Astrocyte (in vitro differentiated cells and primary cell): ENCODE results near the gene LYRM2. TPM values are rescaled to one million over a fixed set of nuclear protein-coding genes. Genes with fewer than 3 reads are reported as not detected.

Experiments used
- DNase-seq: peaks from one replicate; pipeline ENCODE4 v3.0.0-alpha.2; 2010; ENCODE audit warnings: low read depth
- FAIRE-seq: peaks from 2 replicates; lab custom pipeline; 2011; peaks lifted over from hg19 to GRCh38; lab: Jason Lieb, UNC
- H2AFZ ChIP-seq: 2 replicates; pipeline ENCODE4 v1.6.0; 2012; ENCODE audit warnings: low read depth, low read length, inconsistent platforms
- H3K27ac ChIP-seq: 2 replicates; pipeline ENCODE4 v1.5.1; 2011; ENCODE audit warnings: low read depth, low read length, inconsistent platforms
- H3K27me3 ChIP-seq: 2 replicates; pipeline ENCODE4 v1.6.0; 2011; ENCODE audit warnings: low read length, inconsistent platforms; ENCODE audit not compliant: insufficient read depth
- H3K36me3 ChIP-seq: 2 replicates; pipeline ENCODE4 v1.5.1; 2011; ENCODE audit warnings: low read length, inconsistent platforms; ENCODE audit not compliant: insufficient read depth
- H3K4me1 ChIP-seq: 2 replicates; pipeline ENCODE4 v1.5.1; 2011; ENCODE audit warnings: low read length, inconsistent platforms; ENCODE audit not compliant: insufficient read depth
- H3K4me2 ChIP-seq: 2 replicates; pipeline ENCODE4 v1.6.0; 2012; ENCODE audit warnings: low read length, inconsistent platforms
- H3K4me3 ChIP-seq: 2 replicates; pipeline ENCODE4 v1.5.1; 2011; ENCODE audit warnings: low read depth, mild to moderate bottlenecking, low read length, inconsistent platforms; ENCODE audit not compliant: insufficient read depth
- H3K79me2 ChIP-seq: 2 replicates; pipeline ENCODE4 v1.6.0; 2012; ENCODE audit warnings: mild to moderate bottlenecking, low read length, inconsistent platforms; ENCODE audit not compliant: insufficient read depth
- H3K9ac ChIP-seq: 2 replicates; pipeline ENCODE4 v1.6.0; 2012; ENCODE audit warnings: mild to moderate bottlenecking, low read length, inconsistent platforms
- H3K9me3 ChIP-seq: 2 replicates; pipeline ENCODE4 v1.5.1; 2012; ENCODE audit warnings: low read depth, mild to moderate bottlenecking, low read length, inconsistent platforms; ENCODE audit not compliant: insufficient read depth
- H4K20me1 ChIP-seq: 2 replicates; pipeline ENCODE4 v1.6.0; 2012; ENCODE audit warnings: low read length, inconsistent platforms; ENCODE audit not compliant: insufficient read depth
- H3K27ac Mint-ChIP-seq: one replicate; pipeline ENCODE4 v1.8.0; 2021; ENCODE audit warnings: mild to moderate bottlenecking, mixed read lengths; ENCODE audit not compliant: unreplicated experiment
- H3K27me3 Mint-ChIP-seq: one replicate; pipeline ENCODE4 v1.8.0; 2021; ENCODE audit warnings: low read depth, mixed read lengths; ENCODE audit not compliant: unreplicated experiment
- H3K36me3 Mint-ChIP-seq: one replicate; pipeline ENCODE4 v1.8.0; 2021; ENCODE audit warnings: low read depth, mixed read lengths; ENCODE audit not compliant: unreplicated experiment
- H3K4me1 Mint-ChIP-seq: one replicate; pipeline ENCODE4 v1.8.0; 2021; ENCODE audit warnings: low read depth, mixed read lengths; ENCODE audit not compliant: unreplicated experiment
- H3K4me3 Mint-ChIP-seq: one replicate; pipeline ENCODE4 v1.8.0; 2021; ENCODE audit warnings: mild to moderate bottlenecking, moderate library complexity, mixed read lengths; ENCODE audit not compliant: unreplicated experiment
- H3K9me3 Mint-ChIP-seq: one replicate; pipeline ENCODE4 v1.8.0; 2021; ENCODE audit warnings: mild to moderate bottlenecking, mixed read lengths; ENCODE audit not compliant: unreplicated experiment
- CTCF ChIP-seq: IDR thresholded peaks from 2 replicates; pipeline ENCODE4 v1.5.1; 2011; ENCODE audit warnings: low read depth, mild to moderate bottlenecking, inconsistent platforms, low read length, moderate library complexity; ENCODE audit not compliant: insufficient read depth
- EZH2 ChIP-seq: IDR thresholded peaks from 2 replicates; pipeline ENCODE4 v1.6.1; 2012; ENCODE audit warnings: mild to moderate bottlenecking, low read length, inconsistent platforms; ENCODE audit not compliant: insufficient read depth
- total RNA-seq: library from RNA; stranded (reverse); gene quantifications from 2 replicates; pipeline ENCODE4 v1.2.1, GENCODE V29; 2021

The LYRM2 gene
- total RNA-seq, 1 donor from 2014 or later = 39.2 TPM

- no peaks in the 10 kb centered on the region for H3K27me3 ChIP-seq
- no peak overlapping the region for H3K9ac ChIP-seq
- no peaks in the 10 kb centered on the region for H3K79me2 ChIP-seq
- no peak overlapping the region for H2AFZ ChIP-seq
- H4K20me1 ChIP-seq = no peaks in the 10 kb centered on the region
- no peaks in the 10 kb centered on the region for H3K36me3 Mint-ChIP-seq
- no peaks in the 10 kb centered on the region for H3K9me3 ChIP-seq
- no peaks in the 10 kb centered on the region for H3K27me3 Mint-ChIP-seq
- no peak for TF ChIP-seq CTCF
- no peak for TF ChIP-seq EZH2
- no peak overlapping the region for H3K4me2 ChIP-seq
- FAIRE-seq = no peak
- H3K9me3 Mint-ChIP-seq = peaks cover 4% of the 10 kb centered on the region
- no peaks in the 10 kb centered on the region for H3K4me1 Mint-ChIP-seq
- no peaks in the 10 kb centered on the region for H3K36me3 ChIP-seq
- no peaks in the 10 kb centered on the region for H3K4me1 ChIP-seq
- H3K4me3 Mint-ChIP-seq = no peak overlapping the region
- H3K27ac ChIP-seq = no peak overlapping the region
- H3K4me3 ChIP-seq = no peak overlapping the region
- no peak overlapping the region for H3K27ac Mint-ChIP-seq
- DNase-seq = no peak
Observed at GRCh38 chr6:89539779-89540178, 98.8 kb downstream of the LYRM2 start.

GRCh38 chr6:89536231-89536630, 102.3 kb downstream of the LYRM2 start:
- Histone ChIP-seq H3K9me3 (no peaks in the 10 kb centered on the region), H3K27me3 (no peaks in the 10 kb centered on the region), H2AFZ (no peak overlapping the region), H3K79me2 (no peaks in the 10 kb centered on the region), H3K4me2 (no peak overlapping the region), H3K4me3 (no peak overlapping the region), H3K4me1 (no peaks in the 10 kb centered on the region), H3K36me3 (no peaks in the 10 kb centered on the region), H4K20me1 (no peaks in the 10 kb centered on the region), H3K9ac (no peak overlapping the region), H3K27ac (no peak overlapping the region)
- Mint-ChIP-seq H3K4me1 (no peaks in the 10 kb centered on the region), H3K9me3 (no peaks in the 10 kb centered on the region), H3K4me3 (no peak overlapping the region), H3K36me3 (peaks cover 5% of the 10 kb centered on the region), H3K27me3 (no peaks in the 10 kb centered on the region), H3K27ac (no peak overlapping the region)
- DNase-seq = no peak
- no peak for FAIRE-seq
- TF ChIP-seq CTCF (no peak), EZH2 (no peak)

DNA sequence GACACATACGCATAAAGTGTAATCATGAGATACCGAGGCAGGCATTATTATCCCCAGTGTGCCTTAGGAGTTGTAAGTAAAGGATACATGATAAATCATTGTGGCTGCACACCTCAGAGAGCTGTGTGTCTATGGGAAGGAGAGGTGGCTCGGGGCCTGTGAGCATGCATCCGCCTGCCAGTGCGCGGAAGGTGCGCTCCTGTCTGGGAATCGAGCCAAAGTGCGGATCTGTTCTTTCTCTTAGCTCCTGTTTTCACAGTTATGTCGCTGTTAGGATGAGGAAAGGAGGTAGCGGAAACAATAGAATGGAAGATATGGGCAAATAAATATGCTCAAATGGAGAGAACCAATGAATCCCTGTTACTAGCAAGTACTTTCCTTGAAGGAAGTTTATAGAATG, 107.6 kb downstream of the LYRM2 start:
- no peaks in the 10 kb centered on the region for H3K27me3 Mint-ChIP-seq
- H3K79me2 ChIP-seq = no peaks in the 10 kb centered on the region
- TF ChIP-seq CTCF (no peak), EZH2 (no peak)
- H3K9ac ChIP-seq = no peak overlapping the region
- peaks cover 2% of the 10 kb centered on the region for H3K4me1 Mint-ChIP-seq
- no peaks in the 10 kb centered on the region for H3K9me3 Mint-ChIP-seq
- H4K20me1 ChIP-seq = no peaks in the 10 kb centered on the region
- no peak overlapping the region for H3K27ac ChIP-seq
- H3K4me3 Mint-ChIP-seq = no peak overlapping the region
- H3K9me3 ChIP-seq = no peaks in the 10 kb centered on the region
- H3K36me3 ChIP-seq = no peaks in the 10 kb centered on the region
- DNase-seq (no peak), FAIRE-seq (no peak)
- H3K27ac Mint-ChIP-seq = no peak overlapping the region
- no peak overlapping the region for H3K4me2 ChIP-seq
- no peak overlapping the region for H2AFZ ChIP-seq
- no peaks in the 10 kb centered on the region for H3K27me3 ChIP-seq
- H3K4me1 ChIP-seq = no peaks in the 10 kb centered on the region
- H3K4me3 ChIP-seq = no peak overlapping the region
- H3K36me3 Mint-ChIP-seq = peaks cover 9% of the 10 kb centered on the region
